ENCODE data around the gene DRAM1.

DNA sequence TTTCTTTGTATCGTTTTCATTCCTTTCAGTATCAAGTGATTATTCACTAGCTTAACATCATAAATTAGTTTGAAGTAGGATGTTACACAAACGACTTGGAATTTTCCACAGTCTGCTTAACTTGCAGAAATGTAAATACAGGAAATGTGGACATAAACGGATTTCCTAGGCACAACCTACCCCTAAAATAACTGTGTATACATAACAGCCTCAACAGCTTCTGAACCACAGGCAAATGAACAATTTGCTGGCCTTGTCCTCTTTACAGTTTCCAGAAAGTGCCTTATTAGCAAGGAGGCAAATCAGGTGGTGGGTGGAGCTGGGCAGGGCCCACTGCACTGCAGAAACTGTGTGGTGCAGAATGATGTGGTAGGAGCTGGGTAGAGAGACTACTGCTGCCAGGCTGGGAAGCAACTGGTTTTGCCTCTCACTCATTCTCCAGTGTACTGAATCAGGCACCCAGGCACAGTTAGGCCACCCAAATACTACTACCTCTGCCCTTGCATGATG, 14.1 kb downstream of the DRAM1 start:
- no peak for TF ChIP-seq ESRRA (IDR thresholded peaks at IDR 0.05; ENCODE audit: borderline replicate concordance, low read length)
- TF ChIP-seq BHLHE40 (IDR thresholded peaks at IDR 0.05; ENCODE audit: low read depth, low read length), result no peak
- TF ChIP-seq, protein P1, sequence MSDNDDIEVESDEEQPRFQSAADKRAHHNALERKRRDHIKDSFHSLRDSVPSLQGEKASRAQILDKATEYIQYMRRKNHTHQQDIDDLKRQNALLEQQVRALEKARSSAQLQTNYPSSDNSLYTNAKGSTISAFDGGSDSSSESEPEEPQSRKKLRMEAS (IDR thresholded peaks at IDR 0.05), result peak; percentile 29; the same call in 1 of the 2 replicates

Measured in A549 (cell line).